D721Med (cell line): ENCODE results near the gene TMEM179.

Experiments
- DNase-seq: peaks from one replicate; pipeline ENCODE4 v3.0.0; 2011; ENCODE audit warnings: low spot score; ENCODE audit not compliant: insufficient read length
- FAIRE-seq: peaks from 2 replicates; lab custom pipeline; 2011; peaks lifted over from hg19 to GRCh38; lab: Jason Lieb, UNC
- TF ChIP-seq, protein P1 (sequence below): IDR thresholded peaks from 2 replicates; pipeline ENCODE4 v1.5.1; 2012; ENCODE audit warnings: mild to moderate bottlenecking, control low read depth; ENCODE audit not compliant: insufficient read depth; ENCODE audit errors: missing control alignments

Gene TMEM179

DNA sequence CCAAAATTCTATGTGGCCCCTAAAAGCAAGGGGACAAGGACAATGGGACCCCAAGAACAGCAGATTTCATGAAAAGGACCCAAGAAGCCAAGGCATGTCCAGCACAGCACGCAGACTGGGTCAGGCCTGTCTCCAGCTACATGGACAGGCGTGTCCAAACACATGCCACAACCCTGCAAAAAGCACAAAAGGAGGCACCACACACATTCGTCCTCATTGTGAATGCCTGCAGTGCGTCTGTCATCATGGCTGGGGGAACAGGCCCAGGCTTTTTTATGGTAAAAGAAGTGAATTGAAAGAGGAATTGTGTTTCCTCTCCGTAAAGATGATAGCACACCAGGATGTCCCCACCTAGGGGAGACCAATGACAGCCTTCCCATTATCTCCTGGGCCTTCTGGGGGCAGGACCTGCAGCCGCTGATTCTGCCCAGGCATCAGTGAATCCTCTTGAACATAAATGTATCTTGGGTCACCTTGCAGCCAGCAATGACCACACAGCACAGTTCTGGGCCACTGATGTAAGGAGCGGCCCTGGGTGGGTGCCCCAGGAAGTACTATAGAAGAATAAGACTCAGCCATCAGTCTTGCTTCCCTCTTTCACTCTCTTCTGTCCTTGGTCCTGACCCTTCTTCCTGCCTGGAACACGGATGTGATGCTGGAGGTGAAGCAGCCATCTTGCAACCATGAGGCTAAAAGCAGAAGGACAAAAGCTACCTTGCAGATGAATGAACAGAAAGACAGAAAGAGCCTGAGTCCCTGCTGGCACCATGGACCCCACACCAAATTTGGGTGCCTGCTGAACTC lies 54.8 kb downstream of the TMEM179 start:
- TF ChIP-seq, protein P1, sequence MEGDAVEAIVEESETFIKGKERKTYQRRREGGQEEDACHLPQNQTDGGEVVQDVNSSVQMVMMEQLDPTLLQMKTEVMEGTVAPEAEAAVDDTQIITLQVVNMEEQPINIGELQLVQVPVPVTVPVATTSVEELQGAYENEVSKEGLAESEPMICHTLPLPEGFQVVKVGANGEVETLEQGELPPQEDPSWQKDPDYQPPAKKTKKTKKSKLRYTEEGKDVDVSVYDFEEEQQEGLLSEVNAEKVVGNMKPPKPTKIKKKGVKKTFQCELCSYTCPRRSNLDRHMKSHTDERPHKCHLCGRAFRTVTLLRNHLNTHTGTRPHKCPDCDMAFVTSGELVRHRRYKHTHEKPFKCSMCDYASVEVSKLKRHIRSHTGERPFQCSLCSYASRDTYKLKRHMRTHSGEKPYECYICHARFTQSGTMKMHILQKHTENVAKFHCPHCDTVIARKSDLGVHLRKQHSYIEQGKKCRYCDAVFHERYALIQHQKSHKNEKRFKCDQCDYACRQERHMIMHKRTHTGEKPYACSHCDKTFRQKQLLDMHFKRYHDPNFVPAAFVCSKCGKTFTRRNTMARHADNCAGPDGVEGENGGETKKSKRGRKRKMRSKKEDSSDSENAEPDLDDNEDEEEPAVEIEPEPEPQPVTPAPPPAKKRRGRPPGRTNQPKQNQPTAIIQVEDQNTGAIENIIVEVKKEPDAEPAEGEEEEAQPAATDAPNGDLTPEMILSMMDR, result no peak
- FAIRE-seq (no peak), DNase-seq (peak; percentile 14)

DNA sequence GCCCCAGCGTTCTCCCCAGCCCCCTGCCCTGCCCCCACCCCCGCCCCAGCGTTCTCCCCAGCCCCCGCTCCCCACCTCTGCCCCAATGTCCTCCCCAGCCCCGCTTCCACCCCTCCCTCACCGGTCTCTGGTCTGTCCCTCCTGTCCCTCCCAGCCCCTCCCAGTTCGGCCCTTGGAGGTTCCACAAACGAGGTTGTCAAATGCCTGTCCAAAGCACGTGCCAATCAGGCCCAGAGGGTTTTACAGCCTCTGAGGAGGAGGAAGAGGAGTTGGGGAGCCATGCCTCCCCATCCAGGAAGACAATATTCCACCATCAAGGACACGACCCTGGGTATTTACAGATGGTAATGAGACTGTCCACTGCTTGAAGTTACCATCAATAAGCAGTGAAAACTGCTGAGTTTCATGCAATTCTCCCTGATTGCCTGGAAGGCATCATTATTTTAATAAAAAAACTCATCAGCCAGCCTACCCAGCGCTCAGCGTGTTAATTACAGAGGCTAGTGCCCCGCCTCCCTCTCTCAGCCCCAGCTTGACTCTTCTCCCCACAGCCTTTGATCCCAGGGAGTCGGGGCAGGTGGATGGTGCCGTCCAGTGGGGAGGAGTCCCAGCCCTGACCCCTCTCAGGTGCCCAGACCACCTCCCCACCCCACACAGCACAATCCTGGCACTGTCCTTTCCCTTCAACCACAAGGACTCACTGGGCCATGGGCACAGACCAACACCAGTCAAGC lies 55.6 kb downstream of the TMEM179 start:
- TF ChIP-seq, protein P1, result no peak
- FAIRE-seq, result no peak
- DNase-seq, result peak; percentile 13

DNA sequence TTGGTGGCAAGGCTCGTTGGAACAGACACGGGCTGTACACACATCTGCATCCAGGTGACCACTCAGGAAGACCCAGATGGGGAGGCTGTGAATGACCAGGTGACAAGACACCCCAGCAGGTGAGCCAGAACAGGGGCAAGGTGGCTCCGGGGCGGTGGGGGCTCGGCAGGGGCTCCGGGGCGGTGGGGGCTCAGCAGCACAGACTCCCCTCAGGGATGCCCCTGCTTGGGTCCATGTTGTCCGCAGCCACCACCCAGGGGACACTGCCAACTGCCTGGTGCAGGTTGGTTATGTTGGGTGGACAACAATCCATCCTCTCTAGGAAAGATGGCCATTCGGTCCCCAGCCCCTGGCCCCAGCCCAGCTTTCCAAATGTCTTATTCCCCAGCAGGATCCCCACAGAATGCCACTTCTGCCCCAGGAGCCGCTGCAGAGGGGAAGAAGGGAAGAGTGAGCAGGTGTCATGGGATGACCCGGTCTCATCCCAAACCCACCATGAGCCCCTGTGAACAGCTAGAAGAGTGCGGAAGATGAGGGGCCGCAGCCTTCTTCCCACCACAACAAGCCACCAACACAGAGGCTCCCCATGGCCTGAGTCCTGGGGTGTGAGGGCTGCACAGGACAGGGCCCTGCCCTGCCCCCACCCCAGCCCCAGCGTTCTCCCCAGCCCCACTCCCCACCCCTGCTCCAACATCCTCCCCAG lies 56.4 kb downstream of the TMEM179 start:
- TF ChIP-seq, protein P1, result no peak
- DNase-seq, result peak; percentile 8
- no peak for FAIRE-seq

DNA sequence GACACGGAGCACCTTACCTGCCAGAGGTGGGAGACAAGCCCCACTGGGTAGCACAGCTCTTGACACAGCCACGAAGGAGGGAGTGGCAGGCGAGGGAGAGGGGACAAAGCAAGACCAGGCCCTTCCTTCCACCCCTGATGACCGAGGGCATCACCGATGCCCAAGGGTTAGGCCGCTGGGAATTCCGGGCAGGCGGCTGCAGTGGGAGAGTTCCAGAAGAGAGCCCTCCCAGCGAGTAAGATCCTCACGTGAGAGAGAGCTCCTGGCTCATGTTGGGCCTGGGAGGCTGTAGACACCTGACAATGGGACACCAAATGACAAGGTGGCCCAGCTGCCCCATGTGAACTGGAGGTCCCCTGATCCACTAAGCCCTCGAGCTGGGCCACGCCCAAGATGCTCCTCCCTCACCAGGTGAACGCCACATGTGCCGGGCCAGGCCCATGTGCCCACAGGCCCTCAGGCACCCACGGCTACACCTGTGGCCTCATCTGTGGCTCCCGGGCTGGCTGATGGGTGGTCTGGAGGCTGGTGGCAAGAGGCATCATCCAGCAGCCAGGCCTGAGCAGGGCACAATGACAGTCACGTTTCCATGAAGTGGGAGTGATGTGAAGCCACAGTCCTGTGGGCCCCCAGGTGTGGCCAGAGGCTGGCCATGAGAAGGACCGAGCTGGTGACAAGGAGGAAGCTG lies 57.1 kb downstream of the TMEM179 start:
- FAIRE-seq, result no peak
- TF ChIP-seq, protein P1, result no peak
- DNase-seq, result no peak

DNA sequence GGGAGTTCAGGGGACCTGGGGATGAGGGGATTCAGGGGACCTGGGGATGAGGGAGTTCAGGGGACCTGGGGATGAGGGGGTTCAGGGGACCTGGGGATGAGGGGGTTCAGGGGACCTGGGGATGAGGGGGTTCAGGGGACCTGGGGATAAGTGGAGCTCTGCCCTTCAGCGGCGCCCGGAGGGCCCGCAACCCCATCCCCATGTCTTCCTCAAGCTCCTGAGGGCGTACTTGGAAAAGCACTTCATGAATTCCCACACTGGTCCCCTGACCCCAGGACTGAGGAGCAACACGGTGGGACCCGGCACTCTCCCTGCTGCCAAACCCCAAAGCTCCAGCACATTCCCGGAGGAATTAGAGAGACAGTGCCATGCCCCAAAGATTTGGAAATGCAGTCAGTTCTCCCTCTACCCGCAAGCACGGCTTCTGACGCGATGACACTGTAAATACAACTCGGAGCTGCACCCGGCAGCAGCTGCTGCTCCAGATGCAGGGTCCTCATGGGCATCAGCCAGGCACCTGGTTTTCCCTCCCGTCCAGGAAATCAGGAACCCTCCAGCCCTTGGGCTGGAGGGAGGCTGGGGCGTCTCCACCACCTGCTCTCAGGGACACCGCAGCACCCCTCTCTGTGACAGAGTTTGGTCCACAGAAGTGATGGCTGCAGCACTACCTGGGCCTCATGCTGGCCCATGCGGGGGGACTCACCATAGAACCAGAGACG lies 57.8 kb downstream of the TMEM179 start:
- FAIRE-seq (no peak), DNase-seq (no peak)
- TF ChIP-seq, protein P1, result no peak

DNA sequence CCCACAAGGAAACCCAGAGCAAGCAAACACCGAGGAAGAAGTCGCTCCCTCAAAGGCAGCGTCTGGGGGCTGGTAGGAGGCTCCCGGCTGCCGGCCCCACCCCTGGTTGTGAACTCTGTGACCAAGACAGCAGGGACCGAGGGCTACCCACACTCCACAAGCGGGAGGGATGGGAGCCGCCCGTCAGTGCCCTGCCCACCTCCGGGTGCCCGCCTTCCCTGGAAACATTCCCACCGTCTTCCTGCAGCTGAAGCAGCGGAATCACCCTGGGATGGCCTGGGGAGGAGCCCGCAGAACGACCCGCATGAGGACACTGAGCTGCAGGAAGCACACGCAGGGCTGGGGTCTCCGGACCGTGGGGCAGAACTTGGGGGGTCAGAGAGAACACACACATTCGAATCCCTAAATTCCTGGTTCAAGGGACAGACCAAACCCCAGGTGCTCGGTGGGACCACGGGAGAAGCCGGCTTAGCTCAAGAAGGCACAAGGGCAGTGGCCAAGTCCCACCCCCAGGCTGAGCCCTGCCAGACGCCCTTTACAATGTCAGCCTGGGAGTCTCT lies 58.5 kb downstream of the TMEM179 start:
- DNase-seq, result no peak
- no peak for FAIRE-seq
- TF ChIP-seq, protein P1, result no peak
